ENCODE results near the gene HERC4.

- TF ChIP-seq SRF (IDR thresholded peaks at IDR 0.05; ENCODE audit: low read depth) (no peak), ZNF274 (IDR thresholded peaks at IDR 0.05; ENCODE audit: low read depth, low read length) (no peak), YY1 (IDR thresholded peaks at IDR 0.05; ENCODE audit: extremely low read depth, insufficient replicate concordance, low read depth, low read length) (no peak), POLR2AphosphoS5 (IDR thresholded peaks at IDR 0.05; ENCODE audit: low read depth, low read length) (no peak), EZH2 (IDR thresholded peaks at IDR 0.05) (no peak), MAX (IDR thresholded peaks at IDR 0.05) (no peak), FOSL1 (IDR thresholded peaks at IDR 0.05; ENCODE audit: low read depth) (no peak), POLR2A (IDR thresholded peaks at IDR 0.05; ENCODE audit: borderline replicate concordance, extremely low read depth, insufficient read depth, insufficient read length) (no peak)
- TF ChIP-seq, protein P1, sequence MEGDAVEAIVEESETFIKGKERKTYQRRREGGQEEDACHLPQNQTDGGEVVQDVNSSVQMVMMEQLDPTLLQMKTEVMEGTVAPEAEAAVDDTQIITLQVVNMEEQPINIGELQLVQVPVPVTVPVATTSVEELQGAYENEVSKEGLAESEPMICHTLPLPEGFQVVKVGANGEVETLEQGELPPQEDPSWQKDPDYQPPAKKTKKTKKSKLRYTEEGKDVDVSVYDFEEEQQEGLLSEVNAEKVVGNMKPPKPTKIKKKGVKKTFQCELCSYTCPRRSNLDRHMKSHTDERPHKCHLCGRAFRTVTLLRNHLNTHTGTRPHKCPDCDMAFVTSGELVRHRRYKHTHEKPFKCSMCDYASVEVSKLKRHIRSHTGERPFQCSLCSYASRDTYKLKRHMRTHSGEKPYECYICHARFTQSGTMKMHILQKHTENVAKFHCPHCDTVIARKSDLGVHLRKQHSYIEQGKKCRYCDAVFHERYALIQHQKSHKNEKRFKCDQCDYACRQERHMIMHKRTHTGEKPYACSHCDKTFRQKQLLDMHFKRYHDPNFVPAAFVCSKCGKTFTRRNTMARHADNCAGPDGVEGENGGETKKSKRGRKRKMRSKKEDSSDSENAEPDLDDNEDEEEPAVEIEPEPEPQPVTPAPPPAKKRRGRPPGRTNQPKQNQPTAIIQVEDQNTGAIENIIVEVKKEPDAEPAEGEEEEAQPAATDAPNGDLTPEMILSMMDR (IDR thresholded peaks at IDR 0.05 in 2 of 3, conservative IDR thresholded peaks at IDR 0.05 in 1 of 3; ENCODE audit: borderline replicate concordance in 1 of 3, insufficient read depth in 1 of 3, low read depth in 2 of 3, low read length in 2 of 3): no peak
These were observed 51.8 kb downstream of the HERC4 start for GRCh38 chr10:68023292-68023691.
